Natural killer cell (primary cell): ENCODE data around the gene MUC5AC. TPM values are rescaled to one million over a fixed set of nuclear protein-coding genes. Genes with fewer than 3 reads are reported as not detected.

Source experiments
- ATAC-seq, 3 donors: fragments of 150-1000 bp in 2 of 3; fragments of 200-7000 bp in 1 of 3; cut with Tn5 transposase; 1 replicate in 1 of 3; 2 replicates in 2 of 3; pipeline ENCODE4 v1.10.0; 2021; ENCODE audit warnings: mild to moderate bottlenecking in 2 of 3, moderate library complexity in 2 of 3
- DNase-seq, 2 donors: peaks; one replicate each; pipeline versions ENCODE4 v3.0.0 to v3.0.0-alpha.2; 2013 to 2021; ENCODE audit warnings: mixed read lengths in 1 of 2
- H3K27ac ChIP-seq: one replicate; pipeline ENCODE4 v1.5.1; 2013; ENCODE audit warnings: mild to moderate bottlenecking, low read length
- H3K27me3 ChIP-seq: one replicate; pipeline ENCODE4 v1.6.1; 2013; ENCODE audit warnings: low read length; ENCODE audit not compliant: control insufficient read depth, insufficient read depth
- H3K36me3 ChIP-seq: one replicate; pipeline ENCODE4 v1.6.1; 2013; ENCODE audit warnings: low read length; ENCODE audit not compliant: control insufficient read depth, insufficient read depth
- H3K4me1 ChIP-seq: one replicate; pipeline ENCODE4 v1.6.1; 2013; ENCODE audit warnings: low read length; ENCODE audit not compliant: control insufficient read depth, insufficient read depth
- H3K4me3 ChIP-seq: one replicate; pipeline ENCODE4 v1.5.1; 2013; ENCODE audit warnings: low read length
- H3K9me3 ChIP-seq: one replicate; pipeline ENCODE4 v1.6.1; 2013; ENCODE audit warnings: low read length; ENCODE audit not compliant: control insufficient read depth, insufficient read depth
- H3K27ac Mint-ChIP-seq, 2 donors: one replicate each; pipeline ENCODE4 v1.8.0; 2022; ENCODE audit warnings: mild to moderate bottlenecking in 2 of 2, mixed read lengths in 2 of 2, moderate library complexity in 1 of 2
- H3K27me3 Mint-ChIP-seq, 2 donors: one replicate each; pipeline ENCODE4 v1.8.0; 2022; ENCODE audit warnings: low read depth in 2 of 2, mixed read lengths in 2 of 2
- H3K36me3 Mint-ChIP-seq: one replicate; pipeline ENCODE4 v1.8.0; 2022; ENCODE audit warnings: mixed read lengths
- H3K4me1 Mint-ChIP-seq, 2 donors: one replicate each; pipeline ENCODE4 v1.8.0; 2022; ENCODE audit warnings: mixed read lengths in 2 of 2
- H3K4me3 Mint-ChIP-seq: one replicate; pipeline ENCODE4 v1.8.0; 2022; ENCODE audit warnings: mild to moderate bottlenecking, moderate library complexity, mixed read lengths
- H3K9me3 Mint-ChIP-seq, 2 donors: one replicate each; pipeline ENCODE4 v1.8.0; 2022; ENCODE audit warnings: mixed read lengths in 2 of 2
- CTCF ChIP-seq: fragments of 200-600 bp; IDR thresholded peaks from one replicate; pipeline ENCODE4 v1.8.0; 2022; ENCODE audit warnings: antibody characterized with exemption
- WGBS: methylation state at CpG from one replicate; pipeline ENCODE4 v1.1.7; 2013; ENCODE audit warnings: missing lambda C conversion rate; ENCODE audit not compliant: insufficient coverage; 5-methylcytosine and 5-hydroxymethylcytosine counted together
- intact Hi-C: fragments of 100-400 bp; cut with micrococcal nuclease; formaldehyde crosslinking; loops from one replicate; pipeline ENCODE4 v1.14.2; 2022
- total RNA-seq, 4 donors: library from RNA; stranded (reverse); fragments of 120-200 nt in 1 of 4; gene quantifications; one replicate each; pipeline versions ENCODE4 v1.2.3 to v1.2.4, GENCODE V29; 2013 to 2022

Gene MUC5AC
- total RNA-seq, 3 donors from 2014 or later (not counting 1 experiment from before 2014, with no cell fraction given): not detected

- Mint-ChIP-seq H3K4me1 (no peaks in the 10 kb centered on the region), H3K27me3 (peaks cover 0 to 4% of the 10 kb centered on the region in 2 donors), H3K36me3 (no peaks in the 10 kb centered on the region), H3K9me3 (no peaks in the 10 kb centered on the region), H3K27ac (no peak overlapping the region), H3K4me3 (no peak overlapping the region)
- no peak for TF ChIP-seq CTCF
- no peak overlapping the region for H3K27ac ChIP-seq
- H3K4me1 ChIP-seq: no peaks in the 10 kb centered on the region
- H3K4me3 ChIP-seq: no peak overlapping the region
- no peaks in the 10 kb centered on the region for H3K9me3 ChIP-seq
- H3K36me3 ChIP-seq: no peaks in the 10 kb centered on the region
- H3K27me3 ChIP-seq: no peaks in the 10 kb centered on the region
- intact Hi-C loops: no loop called here
- WGBS: 84% methylated on average over 28 of the region's 28 CpGs
- DNase-seq (no peak), ATAC-seq (no peak)
Measured at GRCh38 chr11:1109101-1109917, 48.4 kb upstream of the MUC5AC start.

- Histone ChIP-seq H3K27ac (no peak overlapping the region), H3K4me3 (no peak overlapping the region), H3K4me1 (no peaks in the 10 kb centered on the region), H3K36me3 (no peaks in the 10 kb centered on the region), H3K27me3 (no peaks in the 10 kb centered on the region), H3K9me3 (no peaks in the 10 kb centered on the region)
- TF ChIP-seq CTCF: no peak
- ATAC-seq (no peak), DNase-seq (no peak)
- 94% methylated on average over 39 of the region's 39 CpGs for WGBS
- peaks cover 0 to 4% of the 10 kb centered on the region in 2 donors for H3K4me1 Mint-ChIP-seq
- H3K27ac Mint-ChIP-seq: no peak overlapping the region
- H3K4me3 Mint-ChIP-seq: no peak overlapping the region
- no peaks in the 10 kb centered on the region for H3K9me3 Mint-ChIP-seq
- no peaks in the 10 kb centered on the region for H3K36me3 Mint-ChIP-seq
- H3K27me3 Mint-ChIP-seq: peaks cover 0 to 4% of the 10 kb centered on the region in 2 donors
- intact Hi-C loops: no loop called here
Measured at GRCh38 chr11:1109918-1110705, 47.6 kb upstream of the MUC5AC start.

GRCh38 chr11:1111545-1112212 lies 46.1 kb upstream of the MUC5AC start:
- Histone ChIP-seq H3K9me3 (no peaks in the 10 kb centered on the region), H3K36me3 (no peaks in the 10 kb centered on the region), H3K4me3 (no peak overlapping the region), H3K27ac (no peak overlapping the region), H3K27me3 (no peaks in the 10 kb centered on the region), H3K4me1 (no peaks in the 10 kb centered on the region)
- H3K27me3 Mint-ChIP-seq: peaks cover 0 to 4% of the 10 kb centered on the region in 2 donors
- intact Hi-C loops: no loop called here
- WGBS: 89% methylated on average over 10 of the region's 10 CpGs
- H3K9me3 Mint-ChIP-seq: no peaks in the 10 kb centered on the region
- ATAC-seq (no peak), DNase-seq (no peak)
- no peak overlapping the region for H3K4me3 Mint-ChIP-seq
- H3K36me3 Mint-ChIP-seq: no peaks in the 10 kb centered on the region
- no peak overlapping the region for H3K27ac Mint-ChIP-seq
- H3K4me1 Mint-ChIP-seq: peaks cover 0 to 4% of the 10 kb centered on the region in 2 donors
- no peak for TF ChIP-seq CTCF
